Measurements from ENCODE around the gene ST6GALNAC3. TPM values are rescaled to one million over a fixed set of nuclear protein-coding genes. Genes with fewer than 3 reads are reported as not detected.
A peak's percentile ranks its signal among the peaks of the same experiment; 100 is the strongest.

ST6GALNAC3 gene
- polyA plus RNA-seq, 2 of the 4 experiments (the other 2 are of a cell fraction) = 1.1 to 1.2 TPM

GRCh38 chr1:76198452-76198851 is 123.9 kb downstream of the ST6GALNAC3 start:
- ChIA-PET CTCF (no interaction called here), POLR2A (no interaction called here)
- 5% methylated on average over 2 of the region's 2 CpGs for WGBS (ENCODE audit: missing lambda C conversion rate)
- Histone ChIP-seq H3K9me3 (no peaks in the 10 kb centered on the region), H3K4me3 (no peak overlapping the region), H3K27ac (no peak overlapping the region), H3K4me1 (no peaks in the 10 kb centered on the region), H3K4me2 (no peak overlapping the region)
- ATAC-seq (no peak), DNase-seq (ENCODE audit: low read depth in 1 of 2, low spot score in 1 of 2) (no peak), FAIRE-seq (no peak)
- TF ChIP-seq REST (IDR thresholded peaks at IDR 0.05) (0 out of 2 replicates have a peak, but pooled peaks have one; percentile 25), MYC (IDR thresholded peaks at IDR 0.05; ENCODE audit: borderline replicate concordance, low read length) (no peak)

DNA sequence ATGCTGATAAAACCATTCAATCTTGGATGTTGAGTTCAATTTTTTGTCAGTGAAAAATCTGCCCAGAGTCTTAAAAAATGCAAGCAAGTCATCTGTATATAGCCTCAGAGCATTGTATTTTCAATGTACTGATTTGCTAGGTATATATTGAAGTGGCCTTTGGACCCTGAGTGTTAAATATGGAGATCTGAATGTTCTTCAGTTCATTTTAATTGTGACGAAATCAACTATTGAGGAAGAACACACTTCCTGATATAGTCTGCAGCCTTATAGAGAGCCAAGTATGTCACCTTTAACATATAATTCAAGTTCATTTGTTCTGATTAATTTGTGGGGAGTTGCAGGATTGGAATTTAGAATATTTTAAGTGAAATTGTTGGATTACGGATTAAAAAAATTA is 128.1 kb downstream of the ST6GALNAC3 start:
- Histone ChIP-seq H3K4me2 (no peak overlapping the region), H3K4me3 (no peak overlapping the region), H3K4me1 (no peaks in the 10 kb centered on the region), H3K27ac (no peak overlapping the region), H3K9me3 (no peaks in the 10 kb centered on the region)
- TF ChIP-seq JUN (IDR thresholded peaks at IDR 0.05) (no peak), CEBPB (IDR thresholded peaks at IDR 0.05) (no peak), ZNF302 (CRISPR knock-in tag; IDR thresholded peaks at IDR 0.05) (no peak), NR3C1 (IDR thresholded peaks at IDR 0.05) (no peak), MAZ (IDR thresholded peaks at IDR 0.05; ENCODE audit: borderline replicate concordance, low read depth, low read length) (no peak), MYC (IDR thresholded peaks at IDR 0.05; ENCODE audit: borderline replicate concordance, low read length) (no peak), ZSCAN20 (CRISPR knock-in tag; IDR thresholded peaks at IDR 0.05) (no peak), CBX8 (IDR thresholded peaks at IDR 0.05) (no peak), ZC3H11A (IDR thresholded peaks at IDR 0.05) (no peak), FOSB (CRISPR knock-in tag; IDR thresholded peaks at IDR 0.05) (no peak), RFX5 (IDR thresholded peaks at IDR 0.05) (no peak), PBX3 (IDR thresholded peaks at IDR 0.05) (no peak)
- TF ChIP-seq, protein P1, sequence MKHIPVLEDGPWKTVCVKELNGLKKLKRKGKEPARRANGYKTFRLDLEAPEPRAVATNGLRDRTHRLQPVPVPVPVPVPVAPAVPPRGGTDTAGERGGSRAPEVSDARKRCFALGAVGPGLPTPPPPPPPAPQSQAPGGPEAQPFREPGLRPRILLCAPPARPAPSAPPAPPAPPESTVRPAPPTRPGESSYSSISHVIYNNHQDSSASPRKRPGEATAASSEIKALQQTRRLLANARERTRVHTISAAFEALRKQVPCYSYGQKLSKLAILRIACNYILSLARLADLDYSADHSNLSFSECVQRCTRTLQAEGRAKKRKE (CRISPR knock-in tag; IDR thresholded peaks at IDR 0.05; ENCODE audit: low read depth) = no peak
- TF ChIP-seq, protein P2, sequence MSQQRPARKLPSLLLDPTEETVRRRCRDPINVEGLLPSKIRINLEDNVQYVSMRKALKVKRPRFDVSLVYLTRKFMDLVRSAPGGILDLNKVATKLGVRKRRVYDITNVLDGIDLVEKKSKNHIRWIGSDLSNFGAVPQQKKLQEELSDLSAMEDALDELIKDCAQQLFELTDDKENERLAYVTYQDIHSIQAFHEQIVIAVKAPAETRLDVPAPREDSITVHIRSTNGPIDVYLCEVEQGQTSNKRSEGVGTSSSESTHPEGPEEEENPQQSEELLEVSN (IDR thresholded peaks at IDR 0.05; ENCODE audit: borderline replicate concordance, low read depth) = no peak
- ATAC-seq (no peak), DNase-seq (ENCODE audit: low read depth in 1 of 2, low spot score in 1 of 2) (no peak), FAIRE-seq (no peak)
- POLR2A ChIA-PET = no interaction called here
- 38% methylated on average over 2 of the region's 2 CpGs for WGBS (ENCODE audit: missing lambda C conversion rate)
- CTCF ChIA-PET = no interaction called here

DNA sequence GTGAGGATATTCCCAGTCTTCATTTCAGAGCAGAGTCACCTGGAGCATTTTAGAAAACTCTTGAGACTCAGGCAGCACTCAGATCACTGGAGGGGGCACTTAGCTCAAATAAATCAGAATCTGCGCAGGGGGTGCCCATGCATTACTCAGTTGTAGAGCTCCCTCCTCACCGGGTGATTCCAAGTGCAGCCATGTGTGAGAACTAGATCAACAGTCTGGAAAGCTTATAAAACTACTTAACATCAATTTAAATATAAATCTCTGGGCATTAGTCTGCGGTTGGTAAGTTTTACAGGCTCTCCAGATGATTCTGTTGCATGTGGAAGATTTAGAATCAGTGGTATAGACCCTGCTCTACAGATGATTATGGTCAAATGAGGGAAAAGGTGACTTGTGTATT is 128.6 kb downstream of the ST6GALNAC3 start:
- H3K4me1 ChIP-seq = no peaks in the 10 kb centered on the region
- H3K4me3 ChIP-seq = no peak overlapping the region
- no peak overlapping the region for H3K4me2 ChIP-seq
- 0% methylated on average over 2 of the region's 3 CpGs for WGBS (ENCODE audit: missing lambda C conversion rate)
- ChIA-PET POLR2A (no interaction called here), CTCF (no interaction called here)
- no peak for DNase-seq (ENCODE audit: low read depth in 1 of 2, low spot score in 1 of 2)
- no peak for TF ChIP-seq RFX5 (IDR thresholded peaks at IDR 0.05)
- TF ChIP-seq, protein P3, sequence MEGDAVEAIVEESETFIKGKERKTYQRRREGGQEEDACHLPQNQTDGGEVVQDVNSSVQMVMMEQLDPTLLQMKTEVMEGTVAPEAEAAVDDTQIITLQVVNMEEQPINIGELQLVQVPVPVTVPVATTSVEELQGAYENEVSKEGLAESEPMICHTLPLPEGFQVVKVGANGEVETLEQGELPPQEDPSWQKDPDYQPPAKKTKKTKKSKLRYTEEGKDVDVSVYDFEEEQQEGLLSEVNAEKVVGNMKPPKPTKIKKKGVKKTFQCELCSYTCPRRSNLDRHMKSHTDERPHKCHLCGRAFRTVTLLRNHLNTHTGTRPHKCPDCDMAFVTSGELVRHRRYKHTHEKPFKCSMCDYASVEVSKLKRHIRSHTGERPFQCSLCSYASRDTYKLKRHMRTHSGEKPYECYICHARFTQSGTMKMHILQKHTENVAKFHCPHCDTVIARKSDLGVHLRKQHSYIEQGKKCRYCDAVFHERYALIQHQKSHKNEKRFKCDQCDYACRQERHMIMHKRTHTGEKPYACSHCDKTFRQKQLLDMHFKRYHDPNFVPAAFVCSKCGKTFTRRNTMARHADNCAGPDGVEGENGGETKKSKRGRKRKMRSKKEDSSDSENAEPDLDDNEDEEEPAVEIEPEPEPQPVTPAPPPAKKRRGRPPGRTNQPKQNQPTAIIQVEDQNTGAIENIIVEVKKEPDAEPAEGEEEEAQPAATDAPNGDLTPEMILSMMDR (IDR thresholded peaks at IDR 0.05) = no peak
- no peak for TF ChIP-seq ZNF302 (CRISPR knock-in tag; IDR thresholded peaks at IDR 0.05)
- no peak for TF ChIP-seq KDM1A (IDR thresholded peaks at IDR 0.05; ENCODE audit: low read depth)
- no peak for TF ChIP-seq ZC3H11A (IDR thresholded peaks at IDR 0.05)
- no peak for TF ChIP-seq CEBPB (IDR thresholded peaks at IDR 0.05)
- TF ChIP-seq TFCP2L1 (CRISPR knock-in tag; IDR thresholded peaks at IDR 0.05) = no peak
- TF ChIP-seq RARB (CRISPR knock-in tag; IDR thresholded peaks at IDR 0.05) = no peak
- no peak for TF ChIP-seq BHLHE40 (IDR thresholded peaks at IDR 0.05; ENCODE audit: low read depth, low read length)
- no peak for ATAC-seq
- no peaks in the 10 kb centered on the region for H3K9me3 ChIP-seq
- H3K27ac ChIP-seq = no peak overlapping the region
- no peak for FAIRE-seq

All from A549 (cell line).